ENCODE results near the gene PSME1. TPM values are rescaled to one million over a fixed set of nuclear protein-coding genes. Genes with fewer than 3 reads are reported as not detected.

PSME1 gene
- polyA plus RNA-seq, 3 donors from 2014 or later, result 1,115 to 1,243 (median 1,240) TPM

- DNase-seq, result no peak
- Mint-ChIP-seq H3K27ac (peak overlapping the region in 2 of 6 donors; percentile 29 to 74), H3K9me3 (no peaks in the 10 kb centered on the region), H3K36me3 (peaks cover 5 to 28% (median 11%) of the 10 kb centered on the region in 3 donors), H3K4me3 (peak overlapping the region; percentile 27 to 100 (median 96)), H3K4me1 (peaks cover 45 to 54% of the 10 kb centered on the region in 2 donors), H3K27me3 (ENCODE audit: low read depth in 3 of 3) (peaks cover 3 to 9% (median 4%) of the 10 kb centered on the region in 3 donors)
Observed at GRCh38 chr14:24149302-24149969, 13.4 kb downstream of the PSME1 start.

GRCh38 chr14:24150061-24150460, 14.1 kb downstream of the PSME1 start:
- peaks cover 3 to 9% (median 4%) of the 10 kb centered on the region in 3 donors for H3K27me3 Mint-ChIP-seq (ENCODE audit: low read depth in 3 of 3)
- H3K36me3 Mint-ChIP-seq, result peaks cover 5 to 30% (median 16%) of the 10 kb centered on the region in 3 donors
- no peaks in the 10 kb centered on the region for H3K9me3 Mint-ChIP-seq
- no peak overlapping the region for H3K27ac Mint-ChIP-seq
- H3K4me3 Mint-ChIP-seq, result peak overlapping the region in 1 of 5 donors; percentile 27
- peaks cover 39 to 48% of the 10 kb centered on the region in 2 donors for H3K4me1 Mint-ChIP-seq
- no peak for DNase-seq

- Mint-ChIP-seq H3K27ac (no peak overlapping the region), H3K36me3 (peaks cover 7 to 35% (median 18%) of the 10 kb centered on the region in 3 donors), H3K4me3 (no peak overlapping the region), H3K4me1 (peaks cover 34 to 42% of the 10 kb centered on the region in 2 donors), H3K9me3 (no peaks in the 10 kb centered on the region), H3K27me3 (ENCODE audit: low read depth in 3 of 3) (peaks cover 3 to 9% (median 4%) of the 10 kb centered on the region in 3 donors)
- no peak for DNase-seq
Observed at GRCh38 chr14:24150567-24150966, 14.6 kb downstream of the PSME1 start.

- Mint-ChIP-seq H3K4me1 (peaks cover 30 to 38% of the 10 kb centered on the region in 2 donors), H3K27me3 (ENCODE audit: low read depth in 3 of 3) (peaks cover 3 to 9% (median 4%) of the 10 kb centered on the region in 3 donors), H3K4me3 (no peak overlapping the region), H3K36me3 (peaks cover 10 to 39% (median 22%) of the 10 kb centered on the region in 3 donors), H3K27ac (no peak overlapping the region), H3K9me3 (no peaks in the 10 kb centered on the region)
- DNase-seq, result no peak
Observed at GRCh38 chr14:24150993-24151392, 15.0 kb downstream of the PSME1 start.

- Mint-ChIP-seq H3K4me3 (no peak overlapping the region), H3K4me1 (peaks cover 25 to 33% of the 10 kb centered on the region in 2 donors), H3K9me3 (no peaks in the 10 kb centered on the region), H3K36me3 (peaks cover 10 to 40% (median 23%) of the 10 kb centered on the region in 3 donors), H3K27ac (no peak overlapping the region), H3K27me3 (ENCODE audit: low read depth in 3 of 3) (peaks cover 0 to 6% (median 4%) of the 10 kb centered on the region in 3 donors)
- no peak for DNase-seq
Observed at GRCh38 chr14:24151404-24152080, 15.5 kb downstream of the PSME1 start.

- Mint-ChIP-seq H3K27ac (no peak overlapping the region), H3K36me3 (peaks cover 11 to 50% (median 26%) of the 10 kb centered on the region in 3 donors), H3K4me1 (peaks cover 6 to 9% of the 10 kb centered on the region in 2 donors), H3K27me3 (ENCODE audit: low read depth in 3 of 3) (peaks cover 0 to 2% (median 0%) of the 10 kb centered on the region in 3 donors), H3K9me3 (no peaks in the 10 kb centered on the region), H3K4me3 (no peak overlapping the region)
- no peak for DNase-seq
Observed at GRCh38 chr14:24155100-24155499, 19.1 kb downstream of the PSME1 start.

GRCh38 chr14:24156840-24157239, 20.8 kb downstream of the PSME1 start:
- no peaks in the 10 kb centered on the region for H3K9me3 Mint-ChIP-seq
- peaks cover 6 to 8% (median 7%) of the 10 kb centered on the region in 3 donors for H3K27me3 Mint-ChIP-seq (ENCODE audit: low read depth in 3 of 3)
- peak overlapping the region in 5 of 6 donors; percentile 4 to 79 (median 27) for H3K27ac Mint-ChIP-seq
- H3K4me3 Mint-ChIP-seq, result no peak overlapping the region
- peaks cover 15 to 39% (median 26%) of the 10 kb centered on the region in 3 donors for H3K36me3 Mint-ChIP-seq
- peaks cover 15 to 18% of the 10 kb centered on the region in 2 donors for H3K4me1 Mint-ChIP-seq
- no peak for DNase-seq

- DNase-seq, result no peak
- Mint-ChIP-seq H3K9me3 (no peaks in the 10 kb centered on the region), H3K27ac (peak overlapping the region in 1 of 6 donors; percentile 45), H3K36me3 (peaks cover 19 to 40% (median 28%) of the 10 kb centered on the region in 3 donors), H3K4me3 (no peak overlapping the region), H3K27me3 (ENCODE audit: low read depth in 3 of 3) (peaks cover 6 to 8% (median 7%) of the 10 kb centered on the region in 3 donors), H3K4me1 (peaks cover 20 to 23% of the 10 kb centered on the region in 2 donors)
Observed at GRCh38 chr14:24157331-24157730, 21.3 kb downstream of the PSME1 start.

- peak overlapping the region in 2 of 5 donors; percentile 28 to 34 for H3K4me3 Mint-ChIP-seq
- H3K36me3 Mint-ChIP-seq, result peaks cover 29 to 50% (median 32%) of the 10 kb centered on the region in 3 donors
- peaks cover 42 to 45% of the 10 kb centered on the region in 2 donors for H3K4me1 Mint-ChIP-seq
- peak overlapping the region; percentile 86 to 100 (median 98) for H3K27ac Mint-ChIP-seq
- peaks cover 6 to 14% (median 7%) of the 10 kb centered on the region in 3 donors for H3K27me3 Mint-ChIP-seq (ENCODE audit: low read depth in 3 of 3)
- H3K9me3 Mint-ChIP-seq, result no peaks in the 10 kb centered on the region
- no peak for DNase-seq
Observed at GRCh38 chr14:24159777-24160498, 23.9 kb downstream of the PSME1 start.

GRCh38 chr14:24160499-24160849, 24.5 kb downstream of the PSME1 start:
- DNase-seq, result no peak
- H3K36me3 Mint-ChIP-seq, result peaks cover 30 to 47% (median 35%) of the 10 kb centered on the region in 3 donors
- no peaks in the 10 kb centered on the region for H3K9me3 Mint-ChIP-seq
- peak overlapping the region; percentile 97 to 100 (median 98) for H3K27ac Mint-ChIP-seq
- peaks cover 6 to 14% (median 7%) of the 10 kb centered on the region in 3 donors for H3K27me3 Mint-ChIP-seq (ENCODE audit: low read depth in 3 of 3)
- peaks cover 46 to 50% of the 10 kb centered on the region in 2 donors for H3K4me1 Mint-ChIP-seq
- peak overlapping the region in 2 of 5 donors; percentile 28 to 34 for H3K4me3 Mint-ChIP-seq

GRCh38 chr14:24160850-24161804, 25.1 kb downstream of the PSME1 start, which contains the start of gene IRF9:
Gene IRF9, plus strand, starts transcription at chr14:24161265. Its CDS starts 880 bp downstream, at chr14:24162145.
- DNase-seq, result peak; percentile 94 to 95 (median 95)
- Mint-ChIP-seq H3K27ac (peak within 1 kb of the TSS; percentile 97 to 100 (median 98)), H3K27me3 (ENCODE audit: low read depth in 3 of 3) (peaks cover 6 to 14% (median 7%) of the 10 kb centered on the region in 3 donors), H3K4me1 (peaks cover 47 to 55% of the 10 kb centered on the region in 2 donors), H3K4me3 (peak within 1 kb of the TSS; percentile 98 to 100 (median 98)), H3K36me3 (peaks cover 28 to 43% (median 31%) of the 10 kb centered on the region in 3 donors), H3K9me3 (no peaks in the 10 kb centered on the region)

GRCh38 chr14:24162093-24162492, 26.1 kb downstream of the PSME1 start:
- Mint-ChIP-seq H3K4me3 (peak overlapping the region; percentile 98 to 100 (median 98)), H3K36me3 (peaks cover 28 to 47% (median 29%) of the 10 kb centered on the region in 3 donors), H3K4me1 (peaks cover 47 to 55% of the 10 kb centered on the region in 2 donors), H3K27ac (peak overlapping the region; percentile 97 to 100 (median 98)), H3K9me3 (no peaks in the 10 kb centered on the region), H3K27me3 (ENCODE audit: low read depth in 3 of 3) (peaks cover 6 to 16% (median 7%) of the 10 kb centered on the region in 3 donors)
- no peak for DNase-seq
